DOHH2 (cell line): ENCODE results near the gene HPCA.

Source experiments
- EZH2phosphoT487 ChIP-seq: fragments of 200-600 bp; sonication (generic); IDR thresholded peaks from 2 replicates; pipeline ENCODE4 v1.6.1; 2017; ENCODE audit warnings: borderline replicate concordance, mild to moderate bottlenecking, antibody characterized with exemption, low read length, moderate library complexity, mixed read lengths
- TF ChIP-seq, protein P1 (sequence below): fragments of 200-600 bp; sonication (generic); IDR thresholded peaks from one replicate; pipeline ENCODE4 v1.5.1; 2014; ENCODE audit warnings: antibody characterized with exemption, mild to moderate bottlenecking, low read depth, low read length; ENCODE audit not compliant: poor library complexity, severe bottlenecking

DNA sequence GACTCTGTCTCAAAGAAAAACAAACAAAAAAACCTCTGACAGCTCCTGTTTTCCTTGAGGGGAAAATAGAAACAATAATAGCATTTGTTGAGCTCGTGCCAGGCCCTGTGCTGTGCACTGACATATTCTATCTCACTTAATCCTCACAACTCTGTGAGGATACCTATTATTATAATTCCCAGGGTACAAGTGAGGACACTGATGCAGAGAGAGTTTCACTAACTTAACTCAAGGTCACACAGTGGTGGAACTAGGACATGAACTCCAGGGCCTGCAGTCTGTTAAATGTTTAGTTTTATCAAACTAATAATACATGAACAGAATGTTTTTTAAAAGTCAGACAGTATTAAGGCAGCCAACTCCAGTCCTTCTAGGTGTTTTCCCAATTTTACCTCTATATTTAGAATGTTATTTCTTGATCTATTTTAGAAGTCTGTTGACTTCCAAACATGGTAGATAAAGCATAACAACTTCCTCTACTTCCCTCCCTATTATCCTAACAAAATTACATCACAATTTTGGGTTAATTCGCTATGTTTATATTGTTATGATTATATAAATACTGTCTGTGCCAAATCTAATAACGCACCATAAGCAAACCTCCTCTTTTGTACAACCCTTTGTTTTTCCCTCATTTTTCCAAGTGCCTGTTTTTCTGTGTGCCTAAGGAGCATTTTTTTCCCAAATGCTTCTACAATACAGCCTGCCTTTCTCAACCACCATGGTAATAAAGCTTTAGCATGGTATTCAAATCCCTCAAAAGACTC, 20.5 kb upstream of the HPCA start:
- TF ChIP-seq, protein P1, sequence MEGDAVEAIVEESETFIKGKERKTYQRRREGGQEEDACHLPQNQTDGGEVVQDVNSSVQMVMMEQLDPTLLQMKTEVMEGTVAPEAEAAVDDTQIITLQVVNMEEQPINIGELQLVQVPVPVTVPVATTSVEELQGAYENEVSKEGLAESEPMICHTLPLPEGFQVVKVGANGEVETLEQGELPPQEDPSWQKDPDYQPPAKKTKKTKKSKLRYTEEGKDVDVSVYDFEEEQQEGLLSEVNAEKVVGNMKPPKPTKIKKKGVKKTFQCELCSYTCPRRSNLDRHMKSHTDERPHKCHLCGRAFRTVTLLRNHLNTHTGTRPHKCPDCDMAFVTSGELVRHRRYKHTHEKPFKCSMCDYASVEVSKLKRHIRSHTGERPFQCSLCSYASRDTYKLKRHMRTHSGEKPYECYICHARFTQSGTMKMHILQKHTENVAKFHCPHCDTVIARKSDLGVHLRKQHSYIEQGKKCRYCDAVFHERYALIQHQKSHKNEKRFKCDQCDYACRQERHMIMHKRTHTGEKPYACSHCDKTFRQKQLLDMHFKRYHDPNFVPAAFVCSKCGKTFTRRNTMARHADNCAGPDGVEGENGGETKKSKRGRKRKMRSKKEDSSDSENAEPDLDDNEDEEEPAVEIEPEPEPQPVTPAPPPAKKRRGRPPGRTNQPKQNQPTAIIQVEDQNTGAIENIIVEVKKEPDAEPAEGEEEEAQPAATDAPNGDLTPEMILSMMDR = no peak
- TF ChIP-seq EZH2phosphoT487 = no peak
